ENCODE measurements around the gene SPINK5.

The SPINK5 gene

GRCh38 chr5:148152781-148153180 lies 89.0 kb downstream of the SPINK5 start:
- H3K9ac ChIP-seq (ENCODE audit: low read depth, low read length) = no peak overlapping the region
- no peaks in the 10 kb centered on the region for H3K36me3 ChIP-seq (ENCODE audit: insufficient read depth, low read length)
- no peak overlapping the region for H3K4me3 ChIP-seq (ENCODE audit: low read length)
- H3K27me3 ChIP-seq (ENCODE audit: control insufficient read depth, insufficient read depth, low read length) = no peaks in the 10 kb centered on the region
- no peaks in the 10 kb centered on the region for H3K4me1 ChIP-seq (ENCODE audit: control insufficient read depth, insufficient read depth, low read length)
- no peak overlapping the region for H3K4me2 ChIP-seq (ENCODE audit: low read length)
- H3K9me3 ChIP-seq (replicated peaks; ENCODE audit: low read length) = no peaks in the 10 kb centered on the region

DNA sequence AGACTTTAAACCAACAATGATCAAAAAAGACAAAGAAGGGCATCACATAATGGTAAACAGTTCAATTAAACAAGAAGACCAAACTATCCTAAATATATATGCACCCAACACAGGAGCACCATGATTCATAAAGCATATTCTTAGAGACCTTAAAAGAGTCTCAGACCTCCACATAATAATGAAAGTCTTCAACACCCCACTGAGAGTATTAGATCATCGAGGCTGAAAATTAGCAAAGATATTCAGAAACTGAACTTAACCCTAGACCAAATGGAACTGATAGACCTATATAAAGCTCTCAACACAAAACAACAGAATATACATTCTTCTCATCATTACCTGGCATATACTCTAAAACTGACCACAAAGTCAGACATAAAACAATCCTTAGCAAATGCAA lies 92.8 kb downstream of the SPINK5 start:
- Histone ChIP-seq H3K4me2 (ENCODE audit: low read length) (no peak overlapping the region), H3K36me3 (ENCODE audit: insufficient read depth, low read length) (no peaks in the 10 kb centered on the region), H3K4me3 (ENCODE audit: low read length) (no peak overlapping the region), H3K27me3 (ENCODE audit: control insufficient read depth, insufficient read depth, low read length) (no peaks in the 10 kb centered on the region), H3K4me1 (ENCODE audit: control insufficient read depth, insufficient read depth, low read length) (no peaks in the 10 kb centered on the region), H3K9ac (ENCODE audit: low read depth, low read length) (no peak overlapping the region), H3K9me3 (replicated peaks; ENCODE audit: low read length) (no peaks in the 10 kb centered on the region)

- no peaks in the 10 kb centered on the region for H3K27me3 ChIP-seq (ENCODE audit: control insufficient read depth, insufficient read depth, low read length)
- no peaks in the 10 kb centered on the region for H3K4me1 ChIP-seq (ENCODE audit: control insufficient read depth, insufficient read depth, low read length)
- no peak overlapping the region for H3K4me2 ChIP-seq (ENCODE audit: low read length)
- no peak overlapping the region for H3K9ac ChIP-seq (ENCODE audit: low read depth, low read length)
- no peaks in the 10 kb centered on the region for H3K9me3 ChIP-seq (replicated peaks; ENCODE audit: low read length)
- H3K36me3 ChIP-seq (ENCODE audit: insufficient read depth, low read length) = no peaks in the 10 kb centered on the region
- H3K4me3 ChIP-seq (ENCODE audit: low read length) = no peak overlapping the region
These were observed 98.3 kb downstream of the SPINK5 start for GRCh38 chr5:148162038-148162437.

- Histone ChIP-seq H3K9me3 (replicated peaks; ENCODE audit: low read length) (no peaks in the 10 kb centered on the region), H3K4me2 (ENCODE audit: low read length) (no peak overlapping the region), H3K36me3 (ENCODE audit: insufficient read depth, low read length) (no peaks in the 10 kb centered on the region), H3K4me3 (ENCODE audit: low read length) (no peak overlapping the region), H3K9ac (ENCODE audit: low read depth, low read length) (no peak overlapping the region), H3K27me3 (ENCODE audit: control insufficient read depth, insufficient read depth, low read length) (no peaks in the 10 kb centered on the region), H3K4me1 (ENCODE audit: control insufficient read depth, insufficient read depth, low read length) (no peaks in the 10 kb centered on the region)
These were observed 99.6 kb downstream of the SPINK5 start for GRCh38 chr5:148163345-148163744.

DNA sequence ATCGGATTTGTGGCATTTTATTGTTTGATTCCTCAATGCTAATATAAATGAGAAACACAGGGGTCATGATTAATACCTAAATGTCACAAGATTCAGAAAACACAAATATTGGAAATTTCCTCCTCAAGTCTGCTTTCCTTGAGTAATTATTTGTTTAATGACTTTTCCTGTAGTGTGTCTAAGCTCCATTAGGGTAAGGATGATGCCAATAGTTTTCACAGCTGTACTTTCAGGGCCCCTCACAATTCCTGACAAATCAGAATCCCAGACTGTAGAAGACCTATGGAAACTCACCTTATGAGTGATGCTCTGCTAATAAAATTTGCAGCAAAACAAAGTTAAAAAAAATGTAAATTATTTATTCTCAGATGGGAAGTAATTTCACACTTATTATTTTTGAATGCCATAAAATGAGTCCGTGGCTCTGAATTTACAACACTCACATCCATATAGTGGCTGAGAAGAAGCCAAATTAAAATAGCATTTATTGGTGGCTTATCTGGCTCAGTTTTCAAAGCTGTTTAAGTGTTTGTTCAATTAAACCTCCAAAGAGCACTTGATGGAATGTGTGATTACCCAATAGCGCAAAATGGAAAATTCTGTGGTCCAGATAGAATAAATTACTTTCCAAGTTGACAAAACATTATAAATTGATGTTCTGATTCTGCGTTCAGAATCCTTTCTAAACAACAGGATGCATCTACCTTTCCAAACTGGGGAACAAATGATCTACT lies 102.9 kb downstream of the SPINK5 start:
- no peaks in the 10 kb centered on the region for H3K36me3 ChIP-seq (ENCODE audit: insufficient read depth, low read length)
- no peaks in the 10 kb centered on the region for H3K9me3 ChIP-seq (replicated peaks; ENCODE audit: low read length)
- no peaks in the 10 kb centered on the region for H3K4me1 ChIP-seq (ENCODE audit: control insufficient read depth, insufficient read depth, low read length)
- no peak overlapping the region for H3K4me3 ChIP-seq (ENCODE audit: low read length)
- no peak overlapping the region for H3K4me2 ChIP-seq (ENCODE audit: low read length)
- H3K27me3 ChIP-seq (ENCODE audit: control insufficient read depth, insufficient read depth, low read length) = no peaks in the 10 kb centered on the region
- no peak overlapping the region for H3K9ac ChIP-seq (ENCODE audit: low read depth, low read length)

GRCh38 chr5:148168246-148168645 lies 104.5 kb downstream of the SPINK5 start, which contains the start of gene SPINK14:
SPINK14 (plus strand) TSS chr5:148168546; CDS start chr5:148169733, 1,187 bp downstream.
- no peaks in the 10 kb centered on the region for H3K9me3 ChIP-seq (replicated peaks; ENCODE audit: low read length)
- H3K4me2 ChIP-seq (ENCODE audit: low read length) = no peak within 1 kb of the TSS
- H3K4me1 ChIP-seq (ENCODE audit: control insufficient read depth, insufficient read depth, low read length) = no peaks in the 10 kb centered on the region
- H3K4me3 ChIP-seq (ENCODE audit: low read length) = no peak within 1 kb of the TSS
- no peak within 1 kb of the TSS for H3K9ac ChIP-seq (ENCODE audit: low read depth, low read length)
- no peaks in the 10 kb centered on the region for H3K36me3 ChIP-seq (ENCODE audit: insufficient read depth, low read length)
- peaks cover 5% of the 10 kb centered on the region for H3K27me3 ChIP-seq (ENCODE audit: control insufficient read depth, insufficient read depth, low read length)

DNA sequence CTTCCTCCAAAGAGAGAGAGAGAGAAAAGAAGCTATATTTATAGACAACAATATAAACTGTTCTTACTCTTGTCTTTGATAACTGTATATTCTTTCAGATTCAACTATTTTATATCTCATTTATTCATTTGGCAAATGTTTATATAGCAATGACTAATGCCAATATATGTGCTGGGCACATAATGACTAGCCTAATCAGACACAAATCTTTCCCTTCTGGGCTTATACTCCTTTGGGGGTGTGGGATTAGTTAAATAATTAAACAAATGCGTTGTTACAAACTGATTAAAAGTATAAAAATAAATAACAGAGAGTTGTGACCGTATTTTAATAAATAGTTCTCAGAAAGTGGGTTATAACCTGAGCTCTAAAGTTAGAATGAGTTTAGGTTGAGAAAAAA lies 108.6 kb downstream of the SPINK5 start:
- H3K36me3 ChIP-seq (ENCODE audit: insufficient read depth, low read length) = no peaks in the 10 kb centered on the region
- no peak overlapping the region for H3K4me3 ChIP-seq (ENCODE audit: low read length)
- peaks cover 19% of the 10 kb centered on the region for H3K27me3 ChIP-seq (ENCODE audit: control insufficient read depth, insufficient read depth, low read length)
- no peaks in the 10 kb centered on the region for H3K9me3 ChIP-seq (replicated peaks; ENCODE audit: low read length)
- H3K9ac ChIP-seq (ENCODE audit: low read depth, low read length) = no peak overlapping the region
- H3K4me1 ChIP-seq (ENCODE audit: control insufficient read depth, insufficient read depth, low read length) = no peaks in the 10 kb centered on the region
- H3K4me2 ChIP-seq (ENCODE audit: low read length) = no peak overlapping the region

- Histone ChIP-seq H3K36me3 (ENCODE audit: insufficient read depth, low read length) (no peaks in the 10 kb centered on the region), H3K4me1 (ENCODE audit: control insufficient read depth, insufficient read depth, low read length) (no peaks in the 10 kb centered on the region), H3K9ac (ENCODE audit: low read depth, low read length) (no peak overlapping the region), H3K9me3 (replicated peaks; ENCODE audit: low read length) (no peaks in the 10 kb centered on the region), H3K4me2 (ENCODE audit: low read length) (no peak overlapping the region), H3K4me3 (ENCODE audit: low read length) (no peak overlapping the region), H3K27me3 (ENCODE audit: control insufficient read depth, insufficient read depth, low read length) (peaks cover 19% of the 10 kb centered on the region)
These were observed 112.7 kb downstream of the SPINK5 start for GRCh38 chr5:148176480-148176879.

GRCh38 chr5:148177207-148177606 lies 113.4 kb downstream of the SPINK5 start:
- Histone ChIP-seq H3K27me3 (ENCODE audit: control insufficient read depth, insufficient read depth, low read length) (peaks cover 19% of the 10 kb centered on the region), H3K9ac (ENCODE audit: low read depth, low read length) (no peak overlapping the region), H3K4me3 (ENCODE audit: low read length) (no peak overlapping the region), H3K4me2 (ENCODE audit: low read length) (no peak overlapping the region), H3K36me3 (ENCODE audit: insufficient read depth, low read length) (no peaks in the 10 kb centered on the region), H3K9me3 (replicated peaks; ENCODE audit: low read length) (no peaks in the 10 kb centered on the region), H3K4me1 (ENCODE audit: control insufficient read depth, insufficient read depth, low read length) (no peaks in the 10 kb centered on the region)

DNA sequence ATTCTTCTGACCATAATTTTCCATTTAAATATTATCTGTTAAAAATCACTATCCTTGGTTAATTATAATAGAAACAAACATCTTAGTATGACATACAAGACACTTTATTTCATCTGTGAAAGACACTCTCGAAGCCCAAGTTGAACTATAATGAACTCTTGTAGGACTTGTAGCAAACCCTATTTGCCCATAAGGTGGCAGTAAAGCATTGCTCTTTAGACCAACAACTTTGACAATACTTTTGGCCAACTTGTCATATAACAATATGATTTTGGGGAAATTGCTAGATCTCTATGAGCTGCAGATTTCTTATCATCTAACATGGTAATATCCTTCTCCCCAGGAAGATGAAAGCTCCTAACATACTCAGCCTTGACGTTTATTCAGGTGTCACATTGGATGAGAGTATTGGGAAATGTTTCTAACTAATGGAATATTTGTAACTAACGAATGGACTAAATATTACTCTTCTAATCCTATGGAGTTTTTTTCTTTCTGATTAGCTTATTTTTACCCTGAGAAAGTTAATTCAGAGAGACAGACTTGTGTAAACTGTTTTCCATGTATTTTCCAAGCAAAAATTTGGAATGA lies 115.5 kb downstream of the SPINK5 start:
- no peaks in the 10 kb centered on the region for H3K4me1 ChIP-seq (ENCODE audit: control insufficient read depth, insufficient read depth, low read length)
- H3K9me3 ChIP-seq (replicated peaks; ENCODE audit: low read length) = no peaks in the 10 kb centered on the region
- H3K4me2 ChIP-seq (ENCODE audit: low read length) = no peak overlapping the region
- H3K27me3 ChIP-seq (ENCODE audit: control insufficient read depth, insufficient read depth, low read length) = peaks cover 14% of the 10 kb centered on the region
- no peak overlapping the region for H3K4me3 ChIP-seq (ENCODE audit: low read length)
- no peak overlapping the region for H3K9ac ChIP-seq (ENCODE audit: low read depth, low read length)
- no peaks in the 10 kb centered on the region for H3K36me3 ChIP-seq (ENCODE audit: insufficient read depth, low read length)

GRCh38 chr5:148186248-148187003 lies 122.6 kb downstream of the SPINK5 start:
- no peak overlapping the region for H3K9ac ChIP-seq (ENCODE audit: low read depth, low read length)

More at GRCh38 chr5:148186248-148187003, 122.6 kb downstream of the SPINK5 start:
- Histone ChIP-seq H3K36me3 (ENCODE audit: insufficient read depth, low read length) (no peaks in the 10 kb centered on the region), H3K4me3 (ENCODE audit: low read length) (no peak overlapping the region), H3K27me3 (ENCODE audit: control insufficient read depth, insufficient read depth, low read length) (no peaks in the 10 kb centered on the region), H3K4me2 (ENCODE audit: low read length) (no peak overlapping the region), H3K4me1 (ENCODE audit: control insufficient read depth, insufficient read depth, low read length) (peaks cover 4% of the 10 kb centered on the region), H3K9me3 (replicated peaks; ENCODE audit: low read length) (no peaks in the 10 kb centered on the region)

All from skeletal muscle satellite cell (primary cell).